ENCODE data around the gene PRM1.

Gene PRM1

GRCh38 chr16:11253995-11254912 is 26.9 kb downstream of the PRM1 start:
- DNase-seq (ENCODE audit: low read depth): no peak

- DNase-seq (ENCODE audit: low read depth): no peak
These were observed 27.8 kb downstream of the PRM1 start for GRCh38 chr16:11253009-11253994.

- DNase-seq (ENCODE audit: low read depth): no peak
These were observed 28.6 kb downstream of the PRM1 start for GRCh38 chr16:11252482-11252931.

- DNase-seq (ENCODE audit: low read depth): peak; percentile 57
These were observed 29.3 kb downstream of the PRM1 start for GRCh38 chr16:11251525-11252481.

- DNase-seq (ENCODE audit: low read depth): no peak
These were observed 30.2 kb downstream of the PRM1 start for GRCh38 chr16:11250786-11251524.

- no peak for DNase-seq (ENCODE audit: low read depth)
These were observed 30.9 kb downstream of the PRM1 start for GRCh38 chr16:11250091-11250785.

GRCh38 chr16:11249233-11250061 is 31.7 kb downstream of the PRM1 start:
- no peak for DNase-seq (ENCODE audit: low read depth)

GRCh38 chr16:11248133-11248532 is 33.0 kb downstream of the PRM1 start:
- no peak for DNase-seq (ENCODE audit: low read depth)

GRCh38 chr16:11245988-11246387 is 35.1 kb downstream of the PRM1 start:
- DNase-seq (ENCODE audit: low read depth): no peak

- DNase-seq (ENCODE audit: low read depth): no peak
These were observed 35.9 kb downstream of the PRM1 start for GRCh38 chr16:11245222-11245737.

- no peak for DNase-seq (ENCODE audit: low read depth)
These were observed 38.5 kb downstream of the PRM1 start for GRCh38 chr16:11242658-11243057.

GRCh38 chr16:11241480-11242204 is 39.5 kb downstream of the PRM1 start:
- DNase-seq (ENCODE audit: low read depth): no peak

- no peak for DNase-seq (ENCODE audit: low read depth)
These were observed 40.3 kb downstream of the PRM1 start for GRCh38 chr16:11240636-11241473.

- DNase-seq (ENCODE audit: low read depth): no peak
These were observed 41.2 kb downstream of the PRM1 start for GRCh38 chr16:11239644-11240632.

- DNase-seq (ENCODE audit: low read depth): no peak
These were observed 42.6 kb downstream of the PRM1 start for GRCh38 chr16:11238272-11239202.
